HG03432 (cell line): ENCODE results near the gene GTPBP4.

Source experiments
- ATAC-seq: cut with Tn5 transposase; IDR thresholded peaks from one replicate; pipeline ENCODE4 v1.9.1; 2021; ENCODE audit warnings: mild to moderate bottlenecking, moderate library complexity; ENCODE audit not compliant: unreplicated experiment

The GTPBP4 gene

DNA sequence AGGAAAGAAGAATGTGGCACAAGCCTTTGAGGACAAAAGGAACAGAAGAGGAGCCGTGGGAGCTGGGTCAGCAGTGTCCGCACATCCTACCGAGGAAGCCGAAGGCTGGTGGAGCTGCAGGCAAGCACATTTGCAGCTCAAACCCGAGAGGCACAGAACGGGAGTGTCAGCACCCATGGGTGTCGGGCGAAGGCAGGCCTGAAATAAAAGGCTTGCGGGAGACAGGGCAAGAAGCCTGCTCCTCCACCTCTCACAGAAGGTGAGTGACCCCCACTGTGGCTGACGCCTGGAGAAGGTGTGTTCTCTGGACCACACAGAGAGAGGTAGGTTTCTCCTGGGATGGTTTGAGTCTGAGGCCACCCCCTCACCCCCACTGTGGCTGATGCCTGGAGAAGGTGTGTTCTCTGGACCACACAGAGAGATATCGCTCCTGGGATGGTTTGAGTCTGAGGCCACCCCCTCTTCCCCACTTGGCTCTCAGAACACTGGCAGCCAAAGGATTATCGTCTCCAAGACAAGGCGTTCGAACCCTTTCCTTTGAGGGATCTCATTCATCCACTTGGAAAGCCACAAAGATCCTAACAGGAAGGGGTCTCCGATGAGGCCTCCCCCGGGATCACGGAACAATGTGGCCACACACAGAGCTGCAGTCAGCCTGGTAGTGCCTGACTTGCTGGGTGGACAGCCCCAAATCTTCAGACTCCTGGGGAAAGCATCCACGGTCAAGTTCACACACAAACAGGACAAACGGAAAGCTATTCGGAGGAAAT lies 21.6 kb upstream of the GTPBP4 start:
- no peak for ATAC-seq

- no peak for ATAC-seq
These were observed 19.6 kb upstream of the GTPBP4 start for GRCh38 chr10:968546-969199.

DNA sequence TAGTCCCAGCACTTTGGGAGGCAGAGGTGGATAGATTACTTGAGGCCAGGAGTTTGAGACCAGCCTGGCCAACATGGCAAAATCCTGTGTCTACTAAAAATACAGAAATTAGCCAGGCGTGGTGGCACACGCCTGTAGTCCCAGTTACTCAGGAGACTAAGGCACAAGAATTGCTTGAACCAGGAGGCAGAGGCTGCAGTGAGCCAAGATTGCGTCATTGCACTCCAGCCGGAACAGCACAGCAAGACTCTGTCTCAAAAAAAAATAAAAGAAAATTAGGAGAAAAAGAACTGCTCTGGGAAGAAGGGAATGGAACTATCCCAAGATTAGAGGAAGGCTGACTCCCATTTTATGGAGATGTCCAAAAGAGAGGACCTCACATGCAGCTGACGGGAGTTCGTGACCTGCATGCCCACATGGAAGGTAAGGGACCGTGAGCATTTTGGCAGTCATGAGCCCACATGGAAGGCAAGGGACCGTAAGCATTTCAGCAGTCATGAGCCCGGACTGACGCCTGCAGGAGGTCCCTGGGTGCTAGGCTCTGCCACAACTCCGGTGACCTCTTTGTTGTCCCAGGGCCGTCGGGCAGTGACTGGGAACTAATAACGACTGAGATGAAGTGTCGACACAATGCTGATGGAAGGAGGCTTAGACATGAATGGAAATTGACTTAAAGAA lies 18.6 kb upstream of the GTPBP4 start:
- ATAC-seq = no peak

- ATAC-seq = no peak
These were observed 17.7 kb upstream of the GTPBP4 start for GRCh38 chr10:970311-971149.

- ATAC-seq = no peak
These were observed 17.1 kb upstream of the GTPBP4 start for GRCh38 chr10:971150-971542.

DNA sequence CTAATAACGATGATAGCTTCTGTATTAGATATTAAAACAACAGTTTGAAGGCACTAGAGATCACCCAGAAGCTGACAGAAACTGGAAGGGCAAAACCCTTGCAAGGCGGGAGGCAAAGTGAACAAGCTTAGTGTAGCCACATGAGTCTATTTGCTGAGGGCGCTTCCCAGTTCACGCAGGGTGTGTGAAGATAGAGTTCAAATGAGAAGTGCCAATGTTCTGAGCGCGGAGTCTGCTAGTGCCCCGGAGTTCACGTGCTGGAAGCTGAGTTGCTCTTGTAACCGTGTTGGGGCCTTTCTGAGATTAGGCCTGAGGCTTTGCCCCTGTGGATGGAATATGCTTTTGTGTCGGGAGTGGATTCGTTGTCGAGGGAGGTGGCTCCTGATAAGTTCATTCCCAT lies 16.6 kb upstream of the GTPBP4 start:
- ATAC-seq = no peak

DNA sequence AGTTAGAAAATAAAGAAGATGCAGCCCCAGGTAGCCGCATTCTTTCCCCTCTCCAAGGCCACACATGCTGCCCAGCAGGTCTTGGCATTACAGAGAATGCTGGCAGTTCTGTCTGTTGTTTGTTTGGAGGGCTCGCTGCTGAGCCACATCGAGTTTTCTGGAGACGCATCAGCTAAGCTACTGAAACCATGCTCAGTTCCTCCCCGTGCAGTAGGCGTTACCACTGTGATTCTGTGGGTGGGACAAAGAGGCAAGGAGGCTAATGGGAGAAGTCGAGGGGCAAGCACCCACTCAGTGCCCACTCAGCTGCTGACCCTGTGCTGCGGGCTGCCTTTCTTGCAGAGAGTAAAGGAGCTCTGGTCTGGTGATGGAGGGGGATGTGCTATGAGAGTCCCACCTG lies 15.5 kb upstream of the GTPBP4 start:
- ATAC-seq = no peak

GRCh38 chr10:974038-974784 lies 14.0 kb upstream of the GTPBP4 start:
- ATAC-seq = peak; percentile 60

- no peak for ATAC-seq
These were observed 13.5 kb upstream of the GTPBP4 start for GRCh38 chr10:974785-975074.

DNA sequence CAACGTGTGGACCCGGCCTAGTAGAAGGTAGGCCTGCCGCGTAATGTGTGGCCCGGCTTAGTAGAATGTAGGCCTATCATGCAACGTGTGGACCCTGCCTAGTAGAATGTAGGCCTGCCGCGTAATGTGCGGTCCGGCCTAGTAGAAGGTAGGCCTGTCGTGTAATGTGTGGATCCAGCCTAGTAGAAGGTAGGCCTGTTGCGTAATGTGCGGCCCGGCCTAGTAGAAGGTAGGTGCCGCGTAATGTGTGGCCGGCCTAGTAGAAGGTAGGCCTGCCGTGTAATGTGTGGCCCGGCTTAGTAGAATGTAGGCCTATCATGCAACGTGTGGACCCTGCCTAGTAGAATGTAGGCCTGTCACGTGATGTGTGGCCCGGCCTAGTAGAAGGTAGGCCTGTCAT lies 11.9 kb upstream of the GTPBP4 start:
- ATAC-seq = no peak

DNA sequence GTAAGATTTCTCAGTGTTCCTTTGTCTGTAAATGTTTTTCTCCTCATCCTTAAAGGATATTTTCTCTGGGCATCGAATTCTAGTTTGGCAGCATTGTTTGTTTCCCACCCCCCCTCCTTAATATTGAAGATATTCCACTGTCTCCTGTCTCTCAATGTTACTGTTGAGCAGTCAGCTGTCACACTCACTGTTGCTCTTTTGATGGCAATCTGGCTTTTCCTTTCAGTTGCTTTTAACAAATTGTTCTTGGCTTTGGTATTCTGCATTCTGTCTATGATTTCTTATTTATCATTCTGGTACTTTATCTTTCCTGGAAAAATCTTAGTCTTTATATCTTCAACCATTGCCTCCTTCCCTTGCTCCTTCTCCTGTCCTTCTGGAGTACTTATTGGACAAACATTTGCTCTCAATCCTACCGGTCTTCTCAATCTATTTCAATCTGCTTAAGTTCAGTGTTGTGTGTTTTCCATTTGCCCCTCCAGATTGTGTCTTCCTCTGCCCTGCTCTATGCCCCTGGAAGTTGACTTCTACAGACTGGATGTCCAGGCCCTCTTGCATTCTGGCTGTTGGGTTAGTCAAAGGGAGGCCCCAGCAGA lies 9.3 kb upstream of the GTPBP4 start:
- ATAC-seq = no peak

- ATAC-seq = no peak
These were observed 7.7 kb upstream of the GTPBP4 start for GRCh38 chr10:980468-981093.

GRCh38 chr10:983401-983800 lies 4.8 kb upstream of the GTPBP4 start:
- no peak for ATAC-seq

GRCh38 chr10:983971-984655 lies 4.1 kb upstream of the GTPBP4 start:
- no peak for ATAC-seq

DNA sequence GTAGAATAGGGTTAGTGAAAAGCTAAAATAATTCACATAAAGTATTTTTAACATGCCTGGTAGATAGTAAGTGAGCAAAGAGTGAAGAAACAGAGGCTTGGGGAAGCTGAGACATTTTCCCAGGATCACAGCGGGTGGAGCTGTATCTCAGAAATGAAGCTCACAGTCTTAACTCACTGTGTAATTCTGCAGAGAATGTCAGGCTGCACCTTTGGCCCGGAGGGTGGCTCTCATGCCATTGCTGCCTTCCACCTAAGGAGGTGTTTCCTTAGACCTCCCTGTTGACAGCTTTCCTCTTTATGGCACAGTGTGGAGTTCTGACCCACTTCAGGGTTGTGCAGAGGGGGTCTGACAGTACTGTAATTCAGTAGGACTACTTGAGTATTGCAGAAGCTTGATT lies 2.9 kb upstream of the GTPBP4 start:
- ATAC-seq = no peak

DNA sequence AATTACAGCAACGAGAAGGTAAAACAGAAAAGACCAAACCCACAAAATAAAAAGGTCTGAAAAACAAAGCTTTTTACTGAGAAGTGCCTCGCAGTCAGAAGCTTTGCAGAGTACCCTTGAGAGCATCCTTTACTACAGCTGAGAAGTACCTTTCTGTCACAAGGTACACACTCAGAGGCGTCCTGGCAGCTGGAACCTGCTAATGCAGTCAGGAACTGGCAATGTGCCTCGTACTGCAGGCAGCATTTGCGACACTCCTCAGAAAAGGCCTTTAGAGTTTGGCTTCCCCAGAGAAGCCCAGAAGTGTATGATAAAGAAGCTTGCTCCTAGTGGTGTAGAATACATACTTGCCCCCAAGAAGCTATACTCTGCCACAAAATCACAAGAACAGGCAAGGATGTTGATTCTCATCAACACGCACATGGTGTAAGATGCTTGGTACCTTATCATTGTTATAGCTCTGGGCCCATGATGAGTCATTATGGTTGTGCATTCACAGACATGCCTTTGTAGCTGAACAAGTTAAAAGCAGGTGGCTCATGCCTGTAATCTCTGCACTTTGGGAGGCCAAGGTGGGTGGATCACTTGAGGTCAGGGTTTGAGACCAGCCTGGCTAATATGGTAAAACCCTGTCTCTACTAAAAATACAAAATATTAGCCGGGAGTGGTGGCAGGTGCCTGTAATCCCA lies 2.0 kb upstream of the GTPBP4 start:
- no peak for ATAC-seq

GRCh38 chr10:986881-987619 lies 1.2 kb upstream of the GTPBP4 start:
- ATAC-seq = no peak

DNA sequence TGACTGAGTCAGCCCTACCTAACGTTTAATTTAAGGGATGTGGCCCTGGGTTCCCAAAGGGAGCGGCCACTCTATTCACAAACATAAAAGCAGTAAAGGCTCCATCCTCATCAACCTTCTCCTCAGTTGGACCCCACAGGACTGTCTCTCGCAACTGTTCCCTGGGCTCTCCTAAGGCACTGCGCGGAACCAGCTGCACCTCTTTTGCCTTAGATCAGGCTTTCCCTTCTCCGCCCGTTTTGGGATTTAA lies 689 bp upstream of the GTPBP4 start:
- no peak for ATAC-seq
